Activated T-cell treated with anti-CD3 and anti-CD28 coated beads, Interleukin-2, amount 50 U/mL, for 72 hours (primary cell): ENCODE measurements around the gene ATP2B2. TPM values are rescaled to one million over a fixed set of nuclear protein-coding genes. Genes with fewer than 3 reads are reported as not detected.

Experiments used
- ATAC-seq, 2 donors: fragments of 150-1000 bp; cut with Tn5 transposase; replicated peaks in 1 of 2; 2 replicates each; pipeline ENCODE4 v1.10.0; 2021; ENCODE audit warnings: moderate library complexity in 2 of 2, mild to moderate bottlenecking in 1 of 2
- DNase-seq, 2 donors: peaks; one replicate each; pipeline ENCODE4 v3.0.0; 2021 to 2022; ENCODE audit warnings: mixed read lengths in 1 of 2
- H3K27ac Mint-ChIP-seq: one replicate; pipeline ENCODE4 v1.8.0; 2022; ENCODE audit warnings: mild to moderate bottlenecking, moderate library complexity, mixed read lengths
- H3K27me3 Mint-ChIP-seq: one replicate; pipeline ENCODE4 v1.8.0; 2022; ENCODE audit warnings: low read depth, mixed read lengths
- H3K36me3 Mint-ChIP-seq, 2 donors: one replicate each; pipeline ENCODE4 v1.8.0; 2022; ENCODE audit warnings: mixed read lengths in 2 of 2, mild to moderate bottlenecking in 1 of 2; ENCODE audit not compliant: insufficient read depth in 2 of 2
- H3K4me1 Mint-ChIP-seq: one replicate; pipeline ENCODE4 v1.8.0; 2022; ENCODE audit warnings: low read depth, mixed read lengths
- H3K4me3 Mint-ChIP-seq, 2 donors: one replicate each; pipeline ENCODE4 v1.8.0; 2022; ENCODE audit warnings: mild to moderate bottlenecking in 2 of 2, mixed read lengths in 2 of 2, moderate library complexity in 2 of 2
- H3K9me3 Mint-ChIP-seq, 2 donors: one replicate each; pipeline ENCODE4 v1.8.0; 2022; ENCODE audit warnings: mixed read lengths in 2 of 2
- total RNA-seq, 2 donors: library from RNA; stranded (reverse); gene quantifications; one replicate each; pipeline ENCODE4 v1.2.3, GENCODE V29; 2022

ATP2B2 gene
- total RNA-seq, 2 donors from 2014 or later, result not detected

DNA sequence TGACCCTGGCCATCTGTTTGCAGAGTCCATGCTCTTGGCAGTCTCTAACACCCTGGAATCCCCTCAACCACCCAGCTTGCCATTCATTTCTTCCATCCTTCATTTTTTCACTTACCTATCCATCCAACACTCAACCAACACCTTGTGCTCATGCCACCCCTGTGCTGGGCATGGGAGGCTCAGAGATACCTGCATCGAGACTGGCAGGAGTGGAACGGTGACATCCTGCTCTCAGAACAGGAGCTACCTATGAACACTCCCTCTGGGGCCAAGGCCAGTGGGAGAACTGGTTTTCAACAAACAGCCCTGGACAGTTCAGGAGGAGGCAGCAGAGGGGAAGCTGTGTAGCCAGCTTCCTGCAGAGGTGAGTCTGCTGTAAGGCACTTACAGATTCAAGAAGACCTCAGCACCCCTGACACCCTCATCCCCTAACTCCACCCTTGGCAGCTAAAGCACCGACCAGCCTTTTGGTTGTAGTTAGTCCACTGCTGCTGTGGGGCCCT is 19.5 kb upstream of the ATP2B2 start:
- DNase-seq, result no peak
- no peaks in the 10 kb centered on the region for H3K9me3 Mint-ChIP-seq
- H3K27ac Mint-ChIP-seq, result no peak overlapping the region
- no peaks in the 10 kb centered on the region for H3K4me1 Mint-ChIP-seq
- no peaks in the 10 kb centered on the region for H3K36me3 Mint-ChIP-seq
- H3K27me3 Mint-ChIP-seq, result peaks cover 46% of the 10 kb centered on the region
- no peak for ATAC-seq
- H3K4me3 Mint-ChIP-seq, result no peak overlapping the region

DNA sequence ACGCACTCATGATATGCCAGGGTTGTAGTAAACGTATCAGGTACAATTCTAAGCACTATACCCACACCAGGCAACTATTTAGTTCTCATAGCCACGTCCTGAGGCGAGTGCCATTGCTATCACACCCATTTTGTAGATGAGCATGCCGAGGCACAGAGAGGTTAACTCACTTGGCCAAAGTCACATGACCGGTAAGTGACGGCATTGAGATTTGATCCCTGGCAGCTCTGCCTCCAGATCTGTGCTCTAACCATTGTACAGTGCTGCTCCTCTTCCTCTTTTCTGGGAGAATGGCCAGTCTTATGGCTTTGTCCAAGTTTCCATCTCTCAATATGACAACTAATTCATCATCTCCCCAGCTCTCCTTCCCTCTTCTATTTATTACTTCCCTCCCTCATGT is 18.9 kb upstream of the ATP2B2 start:
- H3K36me3 Mint-ChIP-seq, result no peaks in the 10 kb centered on the region
- H3K27ac Mint-ChIP-seq, result no peak overlapping the region
- no peak overlapping the region for H3K4me3 Mint-ChIP-seq
- peaks cover 46% of the 10 kb centered on the region for H3K27me3 Mint-ChIP-seq
- no peaks in the 10 kb centered on the region for H3K9me3 Mint-ChIP-seq
- ATAC-seq, result no peak
- DNase-seq, result no peak
- no peaks in the 10 kb centered on the region for H3K4me1 Mint-ChIP-seq

DNA sequence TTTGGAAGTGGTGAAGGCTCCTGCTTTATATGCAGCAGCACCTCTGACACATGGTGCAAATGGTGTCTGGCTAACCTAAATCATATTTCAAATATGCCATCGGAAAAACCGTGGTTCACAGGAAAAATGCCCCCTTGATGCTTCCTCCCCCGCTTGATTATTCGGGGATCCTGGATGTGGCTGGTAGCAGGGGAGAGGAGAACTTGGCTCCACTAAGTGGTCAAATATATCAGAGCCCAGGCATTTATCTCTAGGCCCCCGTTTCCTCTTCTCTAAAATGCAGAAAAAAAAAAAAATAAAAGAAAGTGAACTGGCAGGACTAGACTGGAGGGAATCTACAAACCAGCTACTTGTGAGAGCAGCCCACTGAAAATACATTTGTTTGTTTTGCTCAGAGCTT is 18.2 kb upstream of the ATP2B2 start:
- no peak for ATAC-seq
- Mint-ChIP-seq H3K27me3 (peaks cover 46% of the 10 kb centered on the region), H3K4me3 (no peak overlapping the region)

DNA sequence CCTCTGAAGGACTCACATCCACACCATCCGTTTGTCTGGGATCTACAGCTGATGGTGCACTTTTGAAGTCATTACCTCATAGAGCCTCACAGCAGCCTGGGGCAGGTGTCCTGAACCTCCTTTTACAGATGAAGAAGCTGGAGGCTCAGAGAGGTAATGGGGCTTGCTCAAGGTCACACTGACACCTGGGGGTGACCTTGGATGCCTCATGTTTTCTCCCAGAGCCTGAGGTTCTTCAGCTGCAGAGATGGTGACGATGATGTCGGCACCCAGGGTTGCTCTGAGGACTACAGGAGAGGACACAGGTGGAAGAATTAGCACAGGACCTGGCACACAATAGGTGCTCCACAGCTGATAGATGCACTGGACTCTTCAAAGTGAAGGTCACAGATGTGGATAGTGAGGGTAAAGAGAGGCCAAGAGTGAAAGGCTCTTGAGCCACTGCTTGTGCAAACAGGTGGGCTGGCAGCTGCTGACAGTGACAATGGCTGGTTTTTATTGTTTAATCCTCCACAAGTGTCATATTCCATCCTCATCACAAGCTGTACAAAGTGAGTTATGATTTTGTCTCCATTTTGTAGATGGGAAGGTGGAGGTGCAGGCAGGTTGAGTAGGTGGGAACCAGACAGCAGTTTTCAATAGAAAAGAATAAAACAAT is 17.4 kb upstream of the ATP2B2 start:
- DNase-seq, result no peak
- ATAC-seq, result no peak
- H3K4me3 Mint-ChIP-seq, result no peak overlapping the region
- no peaks in the 10 kb centered on the region for H3K36me3 Mint-ChIP-seq
- H3K27me3 Mint-ChIP-seq, result peaks cover 46% of the 10 kb centered on the region
- H3K9me3 Mint-ChIP-seq, result no peaks in the 10 kb centered on the region
- no peak overlapping the region for H3K27ac Mint-ChIP-seq
- peaks cover under 1% of the 10 kb centered on the region for H3K4me1 Mint-ChIP-seq

More for the DNA sequence above, 18.2 kb upstream of the ATP2B2 start:
- no peaks in the 10 kb centered on the region for H3K36me3 Mint-ChIP-seq
- no peaks in the 10 kb centered on the region for H3K4me1 Mint-ChIP-seq
- no peak for DNase-seq
- no peak overlapping the region for H3K27ac Mint-ChIP-seq
- no peaks in the 10 kb centered on the region for H3K9me3 Mint-ChIP-seq

DNA sequence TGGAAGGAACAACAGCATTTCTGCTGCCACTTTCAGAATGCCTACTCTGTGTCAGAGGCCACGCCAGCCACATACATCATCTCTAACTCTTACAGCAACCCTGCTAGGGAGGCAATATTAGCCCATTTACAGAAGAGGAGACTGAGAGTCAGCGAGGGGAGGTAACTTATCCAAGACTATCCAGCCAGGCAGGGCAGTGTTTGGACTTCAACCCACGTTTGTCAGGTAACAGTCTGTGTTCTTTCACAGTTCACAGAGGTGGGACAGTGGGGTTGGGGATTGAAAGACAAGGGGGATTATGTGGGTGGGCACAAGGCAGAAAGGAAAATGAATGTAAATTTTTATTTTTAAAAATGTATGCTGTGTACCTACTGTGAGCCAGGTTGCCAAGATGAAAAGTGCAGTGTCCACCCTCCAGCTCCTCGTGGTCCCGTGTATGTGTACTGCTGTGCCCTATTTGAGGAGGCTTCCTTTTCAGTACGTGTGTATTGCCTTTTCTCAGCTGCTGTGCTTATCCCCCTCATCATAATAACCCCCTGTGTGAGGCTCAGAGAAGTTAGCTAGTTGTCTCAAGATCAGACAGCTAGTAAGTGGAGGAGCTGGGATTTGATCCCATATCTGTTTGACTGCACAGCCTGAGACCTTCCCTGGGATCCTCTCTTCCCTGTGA is 16.5 kb upstream of the ATP2B2 start:
- Mint-ChIP-seq H3K36me3 (no peaks in the 10 kb centered on the region), H3K27me3 (peaks cover 46% of the 10 kb centered on the region), H3K4me1 (peaks cover 4% of the 10 kb centered on the region), H3K27ac (no peak overlapping the region), H3K9me3 (no peaks in the 10 kb centered on the region), H3K4me3 (no peak overlapping the region)
- no peak for ATAC-seq
- no peak for DNase-seq

DNA sequence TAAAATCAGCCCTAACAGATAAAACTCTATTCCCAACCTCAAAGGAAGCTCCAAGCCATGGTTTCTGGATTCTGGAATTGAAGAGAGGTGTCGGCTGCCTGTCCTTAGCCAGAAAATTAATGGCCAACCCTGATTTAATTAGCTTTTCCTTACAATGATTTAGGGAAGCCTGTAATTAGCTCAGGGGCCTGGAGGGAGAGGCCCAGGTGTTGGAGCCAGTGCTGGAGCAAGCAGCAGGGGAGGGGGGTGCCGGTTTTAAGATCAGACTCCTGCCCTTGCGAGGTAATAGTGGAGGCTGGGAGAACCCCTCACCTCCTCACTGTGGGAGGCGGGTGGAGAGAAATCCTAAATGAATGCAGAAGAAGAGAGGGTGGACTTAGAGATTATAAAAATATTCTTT is 14.7 kb upstream of the ATP2B2 start:
- Mint-ChIP-seq H3K4me1 (peaks cover 4% of the 10 kb centered on the region), H3K27me3 (peaks cover 35% of the 10 kb centered on the region), H3K27ac (no peak overlapping the region), H3K4me3 (no peak overlapping the region), H3K36me3 (no peaks in the 10 kb centered on the region), H3K9me3 (no peaks in the 10 kb centered on the region)
- ATAC-seq (no peak), DNase-seq (no peak)

DNA sequence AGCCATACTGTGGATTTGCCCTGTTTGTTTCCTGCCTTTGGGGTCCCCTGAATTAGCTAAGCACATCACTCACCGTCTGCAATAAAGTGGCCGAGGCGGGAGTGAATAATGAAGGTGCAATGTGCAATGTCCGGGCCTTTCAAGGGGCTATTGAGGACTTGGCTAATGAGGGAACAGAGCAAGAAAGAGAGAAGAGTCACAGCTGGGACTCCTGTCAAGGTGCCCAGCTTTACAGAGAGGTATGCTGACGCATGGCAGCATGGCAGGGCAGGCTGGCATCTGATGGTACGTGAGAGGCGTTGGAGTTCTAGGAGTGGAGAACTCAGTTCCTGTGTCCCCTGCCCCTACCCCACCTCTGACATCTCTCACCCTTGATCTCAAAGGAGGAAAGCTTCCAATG is 13.8 kb upstream of the ATP2B2 start:
- no peak for ATAC-seq
- Mint-ChIP-seq H3K27ac (no peak overlapping the region), H3K27me3 (peaks cover 27% of the 10 kb centered on the region), H3K36me3 (no peaks in the 10 kb centered on the region), H3K4me3 (no peak overlapping the region), H3K9me3 (no peaks in the 10 kb centered on the region), H3K4me1 (peaks cover 4% of the 10 kb centered on the region)
- DNase-seq, result no peak

DNA sequence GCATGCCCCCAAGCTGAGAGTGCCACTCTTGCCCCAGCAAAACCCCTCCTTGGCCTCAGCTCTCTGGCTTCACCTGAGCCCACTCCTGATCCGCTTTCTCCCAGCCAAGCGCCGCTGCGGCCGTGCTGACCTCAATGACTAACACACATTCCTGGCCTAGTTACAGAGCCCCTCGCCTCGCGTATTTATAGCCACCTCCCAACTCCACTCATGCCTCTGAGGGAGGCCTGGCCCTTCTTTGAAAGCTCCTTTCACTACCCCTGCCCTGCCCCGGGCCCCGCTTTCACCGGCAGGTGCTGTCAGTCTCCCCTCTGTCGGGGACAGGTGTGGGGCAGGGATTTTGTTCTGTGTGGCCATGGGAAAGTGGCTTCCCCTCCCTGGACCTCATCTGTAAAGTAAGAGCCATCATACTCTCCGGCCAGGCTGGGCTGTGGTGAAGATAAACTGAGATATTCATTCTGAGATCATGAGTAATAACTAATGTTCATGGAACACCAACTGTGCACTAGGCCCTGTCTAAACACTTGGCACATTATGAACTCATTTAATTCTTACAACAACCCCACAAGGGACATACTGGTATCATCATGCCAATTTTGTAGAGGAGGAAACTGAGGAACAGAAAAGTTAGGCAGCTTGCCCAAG is 13.2 kb upstream of the ATP2B2 start:
- Mint-ChIP-seq H3K27me3 (peaks cover 22% of the 10 kb centered on the region), H3K27ac (no peak overlapping the region), H3K36me3 (no peaks in the 10 kb centered on the region), H3K4me3 (no peak overlapping the region), H3K9me3 (no peaks in the 10 kb centered on the region), H3K4me1 (peaks cover 4% of the 10 kb centered on the region)
- no peak for DNase-seq
- ATAC-seq, result no peak

DNA sequence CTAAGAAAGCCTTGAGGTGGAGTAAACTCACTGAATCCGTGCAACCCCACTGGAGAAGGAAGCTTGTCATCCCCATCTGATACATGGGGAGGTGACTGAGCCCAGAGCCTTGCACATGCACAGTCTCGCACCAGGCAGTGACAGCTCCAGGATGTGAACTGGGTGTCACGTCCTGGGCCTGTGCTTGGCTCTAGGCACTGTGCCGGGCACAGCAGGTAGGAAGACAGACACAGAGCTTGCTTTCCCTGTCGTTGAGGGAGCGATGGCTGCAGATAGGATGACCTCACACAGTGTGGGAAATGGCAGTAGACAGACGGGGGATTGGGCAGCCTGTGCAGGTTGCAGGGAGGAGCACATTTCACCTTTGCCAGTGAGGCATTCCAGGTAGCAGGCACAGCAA is 12.2 kb upstream of the ATP2B2 start:
- no peaks in the 10 kb centered on the region for H3K36me3 Mint-ChIP-seq
- no peak overlapping the region for H3K27ac Mint-ChIP-seq
- no peaks in the 10 kb centered on the region for H3K9me3 Mint-ChIP-seq
- H3K27me3 Mint-ChIP-seq, result peaks cover 12% of the 10 kb centered on the region
- no peak overlapping the region for H3K4me3 Mint-ChIP-seq
- ATAC-seq, result no peak
- DNase-seq, result no peak
- peaks cover 4% of the 10 kb centered on the region for H3K4me1 Mint-ChIP-seq

DNA sequence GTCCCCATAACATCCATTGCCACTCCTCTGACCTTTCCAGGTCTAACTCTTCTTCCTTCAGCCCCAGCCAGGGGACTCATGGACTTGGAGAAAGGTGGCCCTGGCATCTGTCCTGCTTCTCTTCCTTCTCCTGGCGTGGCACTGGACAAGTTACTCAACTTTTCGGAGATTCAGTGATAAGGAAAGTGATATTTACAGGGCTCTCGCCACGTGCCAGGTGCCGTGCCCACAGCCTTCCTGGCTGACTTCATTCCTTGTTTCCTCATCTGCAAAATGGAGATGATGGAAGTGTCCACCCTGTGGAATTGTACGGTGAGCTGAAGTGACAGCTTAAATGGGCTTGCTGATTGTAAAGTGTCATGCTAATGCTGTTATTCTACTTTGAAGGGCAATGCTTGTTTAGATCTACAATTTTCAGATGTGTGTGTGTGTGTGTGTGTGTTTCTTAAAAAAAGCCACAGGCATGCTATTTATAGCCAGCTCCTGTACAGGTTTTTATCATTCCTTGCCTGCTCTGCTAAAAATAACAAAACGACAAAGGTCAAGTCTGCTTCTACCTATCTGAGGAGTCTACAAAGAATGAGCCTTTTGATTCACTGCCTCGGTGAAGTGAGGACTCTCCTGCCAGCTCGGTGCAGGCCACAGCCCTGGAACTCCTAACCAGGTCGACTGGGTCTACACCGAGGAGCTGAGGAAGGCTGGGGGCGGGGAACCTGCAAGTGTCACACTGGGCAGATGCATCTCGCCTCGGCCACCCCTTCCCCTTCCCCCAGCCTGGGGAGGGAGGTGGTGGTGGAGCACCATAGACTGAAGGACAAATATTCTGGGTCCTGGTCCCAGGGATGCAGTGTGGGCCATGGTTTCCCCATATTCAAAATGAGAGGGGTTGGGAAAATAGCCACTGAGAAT is 11.4 kb upstream of the ATP2B2 start:
- DNase-seq (no peak), ATAC-seq (no peak)
- Mint-ChIP-seq H3K4me1 (peaks cover 4% of the 10 kb centered on the region), H3K9me3 (no peaks in the 10 kb centered on the region), H3K4me3 (no peak overlapping the region), H3K27me3 (peaks cover 7% of the 10 kb centered on the region), H3K36me3 (no peaks in the 10 kb centered on the region), H3K27ac (no peak overlapping the region)

DNA sequence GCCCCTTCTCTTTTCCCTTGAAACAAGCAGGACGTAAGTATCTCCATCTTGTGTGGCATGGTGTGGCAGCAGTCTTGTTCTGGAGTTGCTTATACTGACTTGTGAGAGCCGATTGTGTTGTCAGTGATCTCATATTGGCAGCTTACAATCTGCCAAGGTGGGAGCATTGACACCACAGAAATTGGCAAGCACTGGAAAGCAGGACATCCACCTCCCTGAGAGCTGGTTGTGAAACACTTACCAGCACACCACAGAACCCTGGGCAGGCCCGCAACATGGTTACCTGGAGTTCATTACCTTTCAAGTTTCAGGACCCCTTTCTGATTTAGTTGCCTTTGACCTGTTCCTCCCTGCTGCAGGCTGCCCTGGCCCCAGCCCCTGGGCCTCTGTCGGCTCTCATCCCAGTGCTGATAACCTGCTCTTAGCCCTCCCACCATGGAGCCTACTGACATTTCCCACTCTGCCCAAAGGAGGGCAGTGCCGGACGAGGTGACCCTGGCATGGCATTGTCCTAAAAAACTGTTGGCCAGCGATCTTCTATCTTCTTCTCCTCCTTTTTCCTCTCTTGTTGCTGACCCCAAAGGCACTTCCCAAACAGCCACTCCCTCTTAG is 10.6 kb upstream of the ATP2B2 start:
- Mint-ChIP-seq H3K4me1 (peaks cover 4% of the 10 kb centered on the region), H3K27me3 (peaks cover 10% of the 10 kb centered on the region), H3K9me3 (no peaks in the 10 kb centered on the region), H3K4me3 (no peak overlapping the region), H3K36me3 (no peaks in the 10 kb centered on the region), H3K27ac (no peak overlapping the region)
- DNase-seq, result no peak
- ATAC-seq, result no peak

DNA sequence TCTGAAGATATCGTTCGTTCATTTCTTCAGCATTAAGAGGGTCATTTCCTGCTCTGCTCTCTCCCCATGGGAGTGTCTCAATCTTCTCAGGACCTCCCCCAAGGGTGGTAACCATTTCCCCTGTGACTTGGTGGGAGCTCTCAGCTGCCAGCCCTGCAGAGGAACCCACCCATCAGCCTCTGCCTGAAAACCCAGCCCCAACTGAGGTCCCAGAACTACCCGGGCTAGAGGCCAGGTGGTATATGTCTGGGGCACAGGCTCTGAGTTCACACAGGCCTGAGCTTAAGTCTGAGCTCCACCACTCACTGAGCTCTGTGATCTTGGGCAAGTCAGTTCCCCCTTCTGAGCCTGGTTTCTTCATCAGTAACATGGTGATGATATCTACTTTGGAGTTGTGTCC is 10.0 kb upstream of the ATP2B2 start:
- no peaks in the 10 kb centered on the region for H3K9me3 Mint-ChIP-seq
- ATAC-seq (no peak), DNase-seq (no peak)
- no peak overlapping the region for H3K4me3 Mint-ChIP-seq
- H3K36me3 Mint-ChIP-seq, result no peaks in the 10 kb centered on the region
- H3K27ac Mint-ChIP-seq, result no peak overlapping the region
- peaks cover 11% of the 10 kb centered on the region for H3K27me3 Mint-ChIP-seq
- peaks cover 4% of the 10 kb centered on the region for H3K4me1 Mint-ChIP-seq
